Neural cell (in vitro differentiated cells): ENCODE measurements around the gene TFCP2L1. TPM values are rescaled to one million over a fixed set of nuclear protein-coding genes. Genes with fewer than 3 reads are reported as not detected.

Experiments used
- H2AFZ ChIP-seq: fragments of 200-600, 300-800 bp; sonication (generic), shearing (Covaris generic); 2 replicates; pipeline ENCODE4 v1.6.0; 2014; ENCODE audit warnings: low read depth, mild to moderate bottlenecking, antibody characterized with exemption, low read length, moderate library complexity
- H3F3A ChIP-seq: fragments of 200-600 bp; shearing (Covaris generic); 2 replicates; pipeline ENCODE4 v1.6.1; 2016; ENCODE audit warnings: mild to moderate bottlenecking, moderate library complexity, mixed read lengths, antibody characterized with exemption, low read length; ENCODE audit not compliant: insufficient read depth, poor library complexity, severe bottlenecking
- H3K27ac ChIP-seq: fragments of 200-600, 300-800 bp; sonication (generic), shearing (Covaris generic); 2 replicates; pipeline ENCODE4 v1.5.1; 2014; ENCODE audit warnings: mild to moderate bottlenecking, low read length, moderate library complexity
- H3K27me3 ChIP-seq: fragments of 300-800, 200-600 bp; sonication (generic), shearing (Covaris generic); 2 replicates; pipeline ENCODE4 v1.6.0; 2014; ENCODE audit warnings: mild to moderate bottlenecking, low read depth, low read length, moderate library complexity; ENCODE audit not compliant: insufficient read depth
- H3K36me3 ChIP-seq: fragments of 300-800, 200-600 bp; sonication (generic), shearing (Covaris generic); 2 replicates; pipeline ENCODE4 v1.5.1; 2014; ENCODE audit warnings: mild to moderate bottlenecking, antibody characterized with exemption, low read length, moderate library complexity; ENCODE audit not compliant: insufficient read depth
- H3K4me2 ChIP-seq: fragments of 300-800, 200-600 bp; sonication (generic), shearing (Covaris generic); 2 replicates; pipeline ENCODE4 v1.6.0; 2014; ENCODE audit warnings: mild to moderate bottlenecking, low read length
- H3K4me3 ChIP-seq: fragments of 300-800, 200-600 bp; sonication (generic), shearing (Covaris generic); 2 replicates; pipeline ENCODE4 v1.5.1; 2014; ENCODE audit warnings: mild to moderate bottlenecking, low read length, moderate library complexity
- H3K79me2 ChIP-seq: fragments of 200-600 bp; shearing (Covaris generic); replicated peaks from 2 replicates; pipeline ENCODE4 v1.6.0; 2014; ENCODE audit warnings: mild to moderate bottlenecking, low read length, moderate library complexity; ENCODE audit not compliant: insufficient read depth
- H3K9ac ChIP-seq: fragments of 300-800, 200-600 bp; sonication (generic), shearing (Covaris generic); 2 replicates; pipeline ENCODE4 v1.6.1; 2016; ENCODE audit warnings: mild to moderate bottlenecking, low read length, mixed read lengths
- H3K9me2 ChIP-seq: fragments of 200-600 bp; shearing (Covaris generic); 2 replicates; pipeline ENCODE4 v1.6.1; 2016; ENCODE audit warnings: mild to moderate bottlenecking, low read length, mixed read lengths; ENCODE audit not compliant: insufficient read depth
- H3K9me3 ChIP-seq: fragments of 200-600, 300-800 bp; sonication (generic), shearing (Covaris generic); 2 replicates; pipeline ENCODE4 v1.6.1; 2016; ENCODE audit warnings: mild to moderate bottlenecking, mixed run types, low read length, moderate library complexity, mixed read lengths
- H4K20me1 ChIP-seq: fragments of 200-600 bp; shearing (Covaris generic); 2 replicates; pipeline ENCODE4 v1.6.1; 2016; ENCODE audit warnings: mild to moderate bottlenecking, mixed run types; ENCODE audit not compliant: insufficient read depth
- CTCF ChIP-seq: fragments of 450-650 bp; IDR thresholded peaks from 2 replicates; pipeline ENCODE4 v1.5.1; 2014; ENCODE audit warnings: antibody characterized with exemption, mild to moderate bottlenecking, moderate library complexity; ENCODE audit not compliant: poor library complexity, severe bottlenecking
- EP300 ChIP-seq: fragments of 450-650 bp; conservative IDR thresholded peaks from 2 replicates; pipeline ENCODE4 v1.6.1; 2014; ENCODE audit warnings: antibody characterized with exemption, mild to moderate bottlenecking, moderate library complexity; ENCODE audit not compliant: poor library complexity, severe bottlenecking
- EZH2 ChIP-seq: fragments of 200-600, 300-800 bp; shearing (Covaris generic), sonication (generic); IDR thresholded peaks from 2 replicates; pipeline ENCODE4 v1.6.1; 2014; ENCODE audit warnings: antibody characterized with exemption, low read length, borderline replicate concordance, mild to moderate bottlenecking; ENCODE audit not compliant: insufficient read depth, poor library complexity, severe bottlenecking
- MXI1 ChIP-seq: fragments of 450-650 bp; conservative IDR thresholded peaks from 2 replicates; pipeline ENCODE4 v1.6.1; 2014; ENCODE audit warnings: antibody characterized with exemption, mild to moderate bottlenecking; ENCODE audit not compliant: poor library complexity, severe bottlenecking
- POLR2AphosphoS5 ChIP-seq: IDR thresholded peaks from 2 replicates; pipeline ENCODE4 v1.6.1; 2012
- RAD21 ChIP-seq: fragments of 450-650 bp; conservative IDR thresholded peaks from 2 replicates; pipeline ENCODE4 v1.6.1; 2014; ENCODE audit warnings: antibody characterized with exemption, mild to moderate bottlenecking, moderate library complexity
- REST ChIP-seq: IDR thresholded peaks from 2 replicates; pipeline ENCODE4 v1.6.1; 2012; ENCODE audit warnings: borderline replicate concordance
- SMC3 ChIP-seq: fragments of 450-650 bp; conservative IDR thresholded peaks from 2 replicates; pipeline ENCODE4 v1.6.1; 2014; ENCODE audit warnings: antibody characterized with exemption, mild to moderate bottlenecking, moderate library complexity; ENCODE audit not compliant: poor library complexity
- TAF1 ChIP-seq: IDR thresholded peaks from 2 replicates; pipeline ENCODE4 v1.6.1; 2012; ENCODE audit warnings: low read depth
- polyA plus RNA-seq: library from polyadenylated mRNA; depleted of rRNA; stranded (reverse); fragments of >200 nt; gene quantifications from 2 replicates; pipeline ENCODE4 v1.2.3, GENCODE V29; 2014

The TFCP2L1 gene
- polyA plus RNA-seq, 1 donor from 2014 or later, result 0.04 TPM

- Histone ChIP-seq H3K4me3 (no peak overlapping the region), H3K4me2 (no peak overlapping the region), H3K9ac (no peak overlapping the region), H3K9me3 (no peaks in the 10 kb centered on the region), H3F3A (no peaks in the 10 kb centered on the region), H3K79me2 (no peaks in the 10 kb centered on the region), H2AFZ (no peak overlapping the region), H3K27ac (no peak overlapping the region), H3K36me3 (no peaks in the 10 kb centered on the region), H3K27me3 (peaks cover 45% of the 10 kb centered on the region), H4K20me1 (no peaks in the 10 kb centered on the region), H3K9me2 (no peaks in the 10 kb centered on the region)
- no peak for TF ChIP-seq EZH2
- TF ChIP-seq SMC3, result no peak
- TF ChIP-seq RAD21, result no peak
- no peak for TF ChIP-seq REST
- no peak for TF ChIP-seq CTCF
- TF ChIP-seq TAF1, result no peak
Measured at GRCh38 chr2:121281694-121282093, 3.3 kb downstream of the TFCP2L1 start.

- TF ChIP-seq CTCF (no peak), EZH2 (no peak), REST (no peak), EP300 (no peak), POLR2AphosphoS5 (no peak), SMC3 (no peak), TAF1 (no peak), RAD21 (no peak), MXI1 (no peak)
- Histone ChIP-seq H4K20me1 (no peaks in the 10 kb centered on the region), H3K9ac (no peak overlapping the region), H3K36me3 (no peaks in the 10 kb centered on the region), H3F3A (no peaks in the 10 kb centered on the region), H3K27ac (no peak overlapping the region), H3K9me3 (no peaks in the 10 kb centered on the region), H3K9me2 (no peaks in the 10 kb centered on the region), H3K4me2 (no peak overlapping the region), H3K79me2 (no peaks in the 10 kb centered on the region), H3K4me3 (no peak overlapping the region), H2AFZ (no peak overlapping the region), H3K27me3 (peaks cover 39% of the 10 kb centered on the region)
Measured at GRCh38 chr2:121281107-121281506, 3.9 kb downstream of the TFCP2L1 start.
